ENCODE data around the gene OVOL1. TPM values are rescaled to one million over a fixed set of nuclear protein-coding genes. Genes with fewer than 3 reads are reported as not detected.

Gene OVOL1
- total and polyA plus RNA-seq, 2 donors (not counting 1 experiment from before 2014, with no cell fraction given): 0.15 to 0.66 TPM

GRCh38 chr11:65743681-65744025 lies 43.2 kb upstream of the OVOL1 start:
- TF ChIP-seq EZH2 (IDR thresholded peaks at IDR 0.05; ENCODE audit: borderline replicate concordance, insufficient read depth, low read depth, low read length, poor library complexity, severe bottlenecking): no peak
- TF ChIP-seq CTCF (IDR thresholded peaks at IDR 0.05): no peak
- Histone ChIP-seq H3K4me1 (ENCODE audit: control insufficient read depth in 2 of 2, insufficient read depth in 2 of 2, low read length in 2 of 2) (peaks cover 0 to 5% of the 10 kb centered on the region in 2 donors), H2AFZ (ENCODE audit: insufficient read depth, low read depth, low read length, poor library complexity, severe bottlenecking) (no peak overlapping the region), H4K20me1 (ENCODE audit: control insufficient read depth, insufficient read depth, low read length, poor library complexity, severe bottlenecking) (no peaks in the 10 kb centered on the region), H3K27ac (ENCODE audit: low read length in 2 of 2) (no peak overlapping the region), H3K9ac (ENCODE audit: low read length) (no peak overlapping the region), H3K27me3 (replicated peaks in 1 of 4; ENCODE audit: control extremely low read depth in 1 of 4, control insufficient read depth in 3 of 4, insufficient read depth in 4 of 4, low read length in 3 of 4) (peaks cover 0 to 2% (median under 1%) of the 10 kb centered on the region in 4 experiments), H3K9me3 (ENCODE audit: control extremely low read depth in 1 of 3, control insufficient read depth in 2 of 3, insufficient read depth in 1 of 3, low read length in 2 of 3) (no peaks in the 10 kb centered on the region), H3K4me3 (ENCODE audit: control extremely low read depth in 1 of 5, extremely low read depth in 1 of 5, insufficient read depth in 1 of 5, low read depth in 2 of 5, low read length in 4 of 5) (no peak overlapping the region), H3K36me3 (replicated peaks in 1 of 2; ENCODE audit: control extremely low read depth in 1 of 2, control insufficient read depth in 1 of 2, extremely low read depth in 1 of 2, insufficient read depth in 2 of 2, low read length in 1 of 2) (no peaks in the 10 kb centered on the region), H3K79me2 (ENCODE audit: control insufficient read depth, insufficient read depth, low read length) (no peaks in the 10 kb centered on the region), H3K4me2 (replicated peaks; ENCODE audit: low read depth, low read length, poor library complexity, severe bottlenecking) (no peak overlapping the region)
- no peak for ATAC-seq (ENCODE audit: low read depth)
- WGBS (ENCODE audit: insufficient coverage): 81% methylated on average over 8 of the region's 10 CpGs
- no peak overlapping the region for H3K27ac Mint-ChIP-seq
- POLR2A ChIA-PET: no interaction called here
- H3K4me1 Mint-ChIP-seq: peaks cover 7% of the 10 kb centered on the region
- intact Hi-C loops (cut with micrococcal nuclease): no loop called here
- CTCF ChIA-PET: no interaction called here
- H3K4me3 Mint-ChIP-seq: no peak overlapping the region
- H3K9me3 Mint-ChIP-seq (ENCODE audit: insufficient read depth): no peaks in the 10 kb centered on the region
- H3K27me3 Mint-ChIP-seq: peaks cover 14% of the 10 kb centered on the region
- no peak for DNase-seq

- POLR2A ChIA-PET: no interaction called here
- TF ChIP-seq EZH2 (IDR thresholded peaks at IDR 0.05; ENCODE audit: borderline replicate concordance, insufficient read depth, low read depth, low read length, poor library complexity, severe bottlenecking) (no peak), CTCF (IDR thresholded peaks at IDR 0.05) (no peak)
- no peaks in the 10 kb centered on the region for H3K9me3 ChIP-seq (ENCODE audit: control extremely low read depth in 1 of 3, control insufficient read depth in 2 of 3, insufficient read depth in 1 of 3, low read length in 2 of 3)
- no peak overlapping the region for H3K9ac ChIP-seq (ENCODE audit: low read length)
- no peaks in the 10 kb centered on the region for H3K79me2 ChIP-seq (ENCODE audit: control insufficient read depth, insufficient read depth, low read length)
- Mint-ChIP-seq H3K27ac (no peak overlapping the region), H3K4me1 (peaks cover 7% of the 10 kb centered on the region), H3K9me3 (ENCODE audit: insufficient read depth) (no peaks in the 10 kb centered on the region), H3K4me3 (no peak overlapping the region), H3K27me3 (peaks cover 14% of the 10 kb centered on the region)
- WGBS (ENCODE audit: insufficient coverage): 77% methylated on average over 17 of the region's 18 CpGs
- no peak for ATAC-seq (ENCODE audit: low read depth)
- H3K27me3 ChIP-seq (replicated peaks in 1 of 4; ENCODE audit: control extremely low read depth in 1 of 4, control insufficient read depth in 3 of 4, insufficient read depth in 4 of 4, low read length in 3 of 4): peaks cover 0 to 2% (median 0%) of the 10 kb centered on the region in 4 experiments
- H3K4me1 ChIP-seq (ENCODE audit: control insufficient read depth in 2 of 2, insufficient read depth in 2 of 2, low read length in 2 of 2): peaks cover 0 to 5% of the 10 kb centered on the region in 2 donors
- CTCF ChIA-PET: interaction anchor here (1.1 kb wide), 1 partner anchor 73 kb away, joined by 3 read pairs; no protein-coding TSS in a partner anchor
- no peak overlapping the region for H3K4me3 ChIP-seq (ENCODE audit: control extremely low read depth in 1 of 5, extremely low read depth in 1 of 5, insufficient read depth in 1 of 5, low read depth in 2 of 5, low read length in 4 of 5)
- H3K36me3 ChIP-seq (replicated peaks in 1 of 2; ENCODE audit: control extremely low read depth in 1 of 2, control insufficient read depth in 1 of 2, extremely low read depth in 1 of 2, insufficient read depth in 2 of 2, low read length in 1 of 2): no peaks in the 10 kb centered on the region
- no peaks in the 10 kb centered on the region for H4K20me1 ChIP-seq (ENCODE audit: control insufficient read depth, insufficient read depth, low read length, poor library complexity, severe bottlenecking)
- no peak overlapping the region for H2AFZ ChIP-seq (ENCODE audit: insufficient read depth, low read depth, low read length, poor library complexity, severe bottlenecking)
- no peak for DNase-seq
- H3K4me2 ChIP-seq (replicated peaks; ENCODE audit: low read depth, low read length, poor library complexity, severe bottlenecking): no peak overlapping the region
- no peak overlapping the region for H3K27ac ChIP-seq (ENCODE audit: low read length in 2 of 2)
- intact Hi-C loops (cut with micrococcal nuclease): no loop called here
These were observed 42.7 kb upstream of the OVOL1 start for GRCh38 chr11:65744026-65744698.
